KMS-11 (cell line): Measurements from ENCODE around the gene EEF2K.

Source experiments
- H2AFZ ChIP-seq: fragments of 200-600 bp; sonication (generic); 2 replicates; pipeline ENCODE4 v1.6.1; 2016; ENCODE audit warnings: antibody characterized with exemption, mixed run types, low read depth
- H3K27ac ChIP-seq: fragments of 200-600 bp; sonication (generic); 2 replicates; pipeline ENCODE4 v1.6.1; 2016; ENCODE audit warnings: mild to moderate bottlenecking, mixed run types
- H3K27me3 ChIP-seq: fragments of 200-600 bp; sonication (generic); 2 replicates; pipeline ENCODE4 v1.6.1; 2017; ENCODE audit warnings: mild to moderate bottlenecking, low read depth, mixed run types, moderate library complexity; ENCODE audit not compliant: insufficient read depth
- H3K36me3 ChIP-seq: fragments of 200-600 bp; sonication (generic); 2 replicates; pipeline ENCODE4 v1.6.1; 2017; ENCODE audit warnings: mild to moderate bottlenecking, mixed run types; ENCODE audit not compliant: insufficient read depth
- H3K4me1 ChIP-seq: fragments of 200-600 bp; sonication (generic); 2 replicates; pipeline ENCODE4 v1.6.1; 2016; ENCODE audit warnings: mild to moderate bottlenecking, low read depth, mixed run types; ENCODE audit not compliant: poor library complexity, severe bottlenecking
- H3K4me2 ChIP-seq: fragments of 200-600 bp; sonication (generic); 2 replicates; pipeline ENCODE4 v1.7.0; 2016; ENCODE audit warnings: mild to moderate bottlenecking, mixed run types
- H3K4me3 ChIP-seq: fragments of 200-600 bp; sonication (generic); IDR thresholded peaks from 2 replicates; pipeline ENCODE4 v1.6.1; 2017; ENCODE audit warnings: low read depth, low read length, mixed read lengths; ENCODE audit not compliant: insufficient read depth
- H3K79me2 ChIP-seq: fragments of 200-600 bp; sonication (generic); 2 replicates; pipeline ENCODE4 v1.6.1; 2016; ENCODE audit warnings: low read depth, mixed run types; ENCODE audit not compliant: insufficient read depth
- H3K9ac ChIP-seq: fragments of 200-600 bp; sonication (generic); 2 replicates; pipeline ENCODE4 v1.6.1; 2016; ENCODE audit warnings: mild to moderate bottlenecking, mixed run types
- H4K20me1 ChIP-seq: fragments of 200-600 bp; sonication (generic); 2 replicates; pipeline ENCODE4 v1.6.1; 2016; ENCODE audit warnings: mild to moderate bottlenecking, mixed run types; ENCODE audit not compliant: insufficient read depth
- TF ChIP-seq, protein P1 (sequence below): fragments of 200-600 bp; sonication (generic); conservative IDR thresholded peaks from 2 replicates; pipeline ENCODE4 v1.6.1; 2017; ENCODE audit warnings: low read depth, mild to moderate bottlenecking, antibody characterized with exemption, low read length, moderate library complexity, mixed read lengths

EEF2K gene

DNA sequence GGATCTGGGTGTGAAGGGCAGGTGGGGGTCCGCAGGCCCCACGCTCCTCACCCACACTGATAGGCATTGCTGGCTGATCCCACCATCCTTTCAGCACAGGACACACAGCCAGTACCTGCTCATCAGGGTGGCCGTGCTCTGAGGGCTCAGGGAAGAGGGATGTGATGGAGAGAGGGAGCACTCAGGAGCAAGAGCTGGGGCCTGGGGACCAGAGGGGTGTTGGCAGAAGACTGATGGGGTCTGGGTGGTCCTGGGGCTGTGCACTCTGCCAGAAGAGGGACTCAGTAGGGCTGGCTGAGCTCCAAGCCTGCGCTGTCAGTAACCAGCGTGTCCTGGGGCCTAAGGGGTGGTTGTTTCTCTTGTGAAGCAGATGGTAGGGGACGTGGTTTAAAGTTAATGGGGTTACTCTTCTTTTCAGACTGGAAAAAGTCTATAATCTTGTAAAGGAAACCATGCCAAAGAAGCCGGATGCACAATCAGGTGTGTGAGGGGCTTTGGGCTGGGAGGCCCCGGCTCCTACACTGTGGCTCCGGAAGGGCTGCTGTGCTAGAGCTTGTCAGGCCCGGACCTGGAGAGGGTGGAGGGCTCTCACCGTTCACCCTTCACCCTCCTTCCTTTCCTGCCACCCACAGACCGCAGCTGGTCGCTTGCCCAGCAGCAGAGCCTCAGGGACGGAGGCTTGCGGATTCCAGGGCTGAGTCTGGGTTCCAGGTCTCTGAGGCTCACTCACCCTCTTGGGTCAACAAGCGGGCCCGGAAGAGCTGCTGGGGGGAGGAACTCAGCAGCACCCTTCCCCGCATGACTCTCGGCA is 118.9 kb downstream of the EEF2K start:
- Histone ChIP-seq H3K4me2 (no peak overlapping the region), H3K4me1 (no peaks in the 10 kb centered on the region), H3K4me3 (no peak overlapping the region), H3K27ac (no peak overlapping the region), H3K27me3 (no peaks in the 10 kb centered on the region), H4K20me1 (no peaks in the 10 kb centered on the region), H3K79me2 (no peaks in the 10 kb centered on the region; the same call in 1 of the 2 replicates), H3K9ac (no peak overlapping the region), H2AFZ (no peak overlapping the region), H3K36me3 (peaks cover 8% of the 10 kb centered on the region; the same call in 1 of the 2 replicates)
- TF ChIP-seq, protein P1, sequence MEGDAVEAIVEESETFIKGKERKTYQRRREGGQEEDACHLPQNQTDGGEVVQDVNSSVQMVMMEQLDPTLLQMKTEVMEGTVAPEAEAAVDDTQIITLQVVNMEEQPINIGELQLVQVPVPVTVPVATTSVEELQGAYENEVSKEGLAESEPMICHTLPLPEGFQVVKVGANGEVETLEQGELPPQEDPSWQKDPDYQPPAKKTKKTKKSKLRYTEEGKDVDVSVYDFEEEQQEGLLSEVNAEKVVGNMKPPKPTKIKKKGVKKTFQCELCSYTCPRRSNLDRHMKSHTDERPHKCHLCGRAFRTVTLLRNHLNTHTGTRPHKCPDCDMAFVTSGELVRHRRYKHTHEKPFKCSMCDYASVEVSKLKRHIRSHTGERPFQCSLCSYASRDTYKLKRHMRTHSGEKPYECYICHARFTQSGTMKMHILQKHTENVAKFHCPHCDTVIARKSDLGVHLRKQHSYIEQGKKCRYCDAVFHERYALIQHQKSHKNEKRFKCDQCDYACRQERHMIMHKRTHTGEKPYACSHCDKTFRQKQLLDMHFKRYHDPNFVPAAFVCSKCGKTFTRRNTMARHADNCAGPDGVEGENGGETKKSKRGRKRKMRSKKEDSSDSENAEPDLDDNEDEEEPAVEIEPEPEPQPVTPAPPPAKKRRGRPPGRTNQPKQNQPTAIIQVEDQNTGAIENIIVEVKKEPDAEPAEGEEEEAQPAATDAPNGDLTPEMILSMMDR = no peak

DNA sequence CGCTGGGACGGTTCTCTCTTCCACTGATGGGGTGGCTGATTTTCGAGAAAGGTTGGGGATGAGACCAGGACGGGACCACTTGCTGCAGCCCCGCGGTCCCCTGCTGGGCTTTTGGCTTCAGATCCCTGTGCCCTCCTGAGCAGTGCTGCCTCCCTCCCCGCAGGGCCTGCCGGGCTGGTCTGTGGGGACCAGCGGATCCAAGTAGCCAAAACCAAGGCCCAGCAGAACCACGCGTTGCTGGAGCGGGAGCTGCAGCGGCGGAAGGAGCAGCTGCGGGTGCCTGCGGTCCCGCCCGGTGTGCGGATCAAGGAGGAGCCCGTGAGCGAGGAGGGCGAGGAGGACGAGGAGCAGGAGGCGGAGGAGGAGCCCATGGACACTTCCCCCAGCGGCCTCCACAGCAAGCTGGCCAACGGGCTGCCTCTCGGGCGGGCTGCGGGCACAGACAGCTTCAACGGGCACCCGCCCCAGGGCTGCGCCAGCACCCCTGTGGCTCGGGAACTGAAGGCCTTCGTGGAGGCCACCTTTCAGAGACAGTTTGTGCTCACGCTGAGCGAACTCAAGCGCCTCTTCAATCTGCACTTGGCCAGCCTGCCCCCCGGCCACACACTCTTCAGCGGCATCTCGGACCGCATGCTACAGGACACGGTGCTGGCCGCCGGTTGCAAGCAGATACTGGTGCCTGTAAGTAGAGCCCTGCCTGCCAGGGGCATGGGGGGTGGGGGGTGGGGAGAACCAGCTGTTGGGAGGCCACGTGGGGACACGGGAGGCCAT is 119.7 kb downstream of the EEF2K start:
- no peaks in the 10 kb centered on the region for H4K20me1 ChIP-seq
- H2AFZ ChIP-seq = no peak overlapping the region
- TF ChIP-seq, protein P1 = no peak
- H3K4me3 ChIP-seq = no peak overlapping the region
- H3K36me3 ChIP-seq = peaks cover 8% of the 10 kb centered on the region; the same call in 1 of the 2 replicates
- H3K27ac ChIP-seq = no peak overlapping the region
- no peaks in the 10 kb centered on the region for H3K27me3 ChIP-seq
- H3K4me2 ChIP-seq = no peak overlapping the region
- H3K4me1 ChIP-seq = no peaks in the 10 kb centered on the region
- H3K9ac ChIP-seq = no peak overlapping the region
- no peaks in the 10 kb centered on the region; the same call in 1 of the 2 replicates for H3K79me2 ChIP-seq

DNA sequence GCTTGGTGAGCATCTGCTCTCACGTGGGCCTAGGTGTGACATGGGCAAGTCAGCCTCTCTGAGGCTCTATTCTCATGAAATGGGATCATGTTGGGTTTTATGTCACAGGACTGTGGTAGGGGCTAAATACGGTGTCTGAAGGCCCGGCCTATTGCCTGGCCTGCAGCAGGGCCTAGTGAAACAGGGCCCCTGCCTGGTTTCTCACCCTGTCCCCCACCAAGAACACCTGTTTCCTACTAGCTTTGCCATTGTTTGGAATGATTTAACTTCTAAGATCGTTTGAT is 120.2 kb downstream of the EEF2K start:
- H3K9ac ChIP-seq = no peak overlapping the region
- TF ChIP-seq, protein P1 = no peak
- H3K27me3 ChIP-seq = no peaks in the 10 kb centered on the region
- H3K4me2 ChIP-seq = no peak overlapping the region
- no peaks in the 10 kb centered on the region; the same call in 1 of the 2 replicates for H3K79me2 ChIP-seq
- H4K20me1 ChIP-seq = no peaks in the 10 kb centered on the region
- no peak overlapping the region for H3K27ac ChIP-seq
- H3K36me3 ChIP-seq = peaks cover 8% of the 10 kb centered on the region; the same call in 1 of the 2 replicates
- H3K4me3 ChIP-seq = no peak overlapping the region
- no peak overlapping the region for H2AFZ ChIP-seq
- H3K4me1 ChIP-seq = no peaks in the 10 kb centered on the region

DNA sequence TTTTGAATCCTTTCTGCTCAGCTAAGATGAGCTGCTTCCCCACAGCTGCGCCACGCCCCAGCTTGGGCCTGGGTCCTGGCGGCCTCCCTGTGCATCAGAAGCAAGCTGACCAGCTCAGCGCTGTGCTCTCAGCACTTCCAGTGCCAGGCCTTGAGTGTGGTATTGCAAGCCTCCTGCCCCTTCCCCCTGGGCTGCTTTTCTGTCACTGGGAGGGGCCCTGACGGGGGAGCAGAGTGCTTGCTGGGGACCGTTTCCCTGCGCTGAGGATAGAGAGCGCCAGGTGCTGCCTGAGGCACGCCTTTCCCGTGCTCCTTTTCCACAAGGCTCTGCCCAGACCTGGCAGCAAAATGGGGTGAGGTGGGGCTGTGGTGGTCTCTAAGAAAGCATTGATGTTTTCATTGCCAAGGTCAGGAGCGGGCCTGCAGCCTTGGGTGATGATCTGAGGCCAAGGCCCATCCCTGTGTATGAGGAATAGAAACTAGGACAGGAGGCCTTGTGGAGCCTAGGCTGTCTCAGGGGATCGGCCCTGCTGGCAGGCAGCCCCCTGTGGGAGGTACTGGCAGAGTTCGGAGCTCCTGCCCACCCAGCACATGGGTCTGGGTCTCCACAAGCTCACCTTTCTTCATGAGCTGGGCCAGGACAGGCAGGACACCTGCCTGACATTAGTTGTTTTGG is 120.8 kb downstream of the EEF2K start:
- Histone ChIP-seq H3K36me3 (peaks cover 8% of the 10 kb centered on the region; the same call in 1 of the 2 replicates), H3K4me1 (no peaks in the 10 kb centered on the region), H3K27me3 (no peaks in the 10 kb centered on the region), H2AFZ (no peak overlapping the region), H3K9ac (no peak overlapping the region), H4K20me1 (no peaks in the 10 kb centered on the region), H3K4me2 (no peak overlapping the region), H3K4me3 (no peak overlapping the region), H3K79me2 (no peaks in the 10 kb centered on the region; the same call in 1 of the 2 replicates), H3K27ac (no peak overlapping the region)
- TF ChIP-seq, protein P1 = no peak
